ENCODE results near the gene CILP.

Gene CILP

GRCh38 chr15:65223996-65224395, 12.7 kb upstream of the CILP start:
- no peak for DNase-seq

GRCh38 chr15:65222891-65223290, 11.6 kb upstream of the CILP start:
- DNase-seq, result no peak

- no peak for DNase-seq
Observed at GRCh38 chr15:65221697-65222096, 10.4 kb upstream of the CILP start.

- no peak for DNase-seq
Observed at GRCh38 chr15:65219137-65219536, 7.9 kb upstream of the CILP start.

GRCh38 chr15:65217526-65218482, 6.5 kb upstream of the CILP start:
- no peak for DNase-seq

GRCh38 chr15:65215496-65215895, 4.2 kb upstream of the CILP start:
- DNase-seq, result no peak

- DNase-seq, result no peak
Observed at GRCh38 chr15:65214010-65214409, 2.7 kb upstream of the CILP start.

GRCh38 chr15:65213241-65213640, 2.0 kb upstream of the CILP start:
- DNase-seq, result no peak

GRCh38 chr15:65212097-65212496, 824 bp upstream of the CILP start:
- DNase-seq, result peak; percentile 21

GRCh38 chr15:65211482-65211982, 259 bp upstream of the CILP start:
- no peak for DNase-seq

GRCh38 chr15:65209701-65210643, 1.3 kb downstream of the CILP start:
- DNase-seq, result no peak

GRCh38 chr15:65208647-65209046, 2.6 kb downstream of the CILP start:
- DNase-seq, result no peak

GRCh38 chr15:65207280-65207840, 3.9 kb downstream of the CILP start:
- no peak for DNase-seq

GRCh38 chr15:65206750-65207149, 4.5 kb downstream of the CILP start:
- no peak for DNase-seq

- DNase-seq, result no peak
Observed at GRCh38 chr15:65204931-65205660, 6.2 kb downstream of the CILP start.

- DNase-seq, result no peak
Observed at GRCh38 chr15:65204236-65204930, 6.9 kb downstream of the CILP start.

- DNase-seq, result no peak
Observed at GRCh38 chr15:65201918-65202317, 9.4 kb downstream of the CILP start.

GRCh38 chr15:65198571-65198970, 12.7 kb downstream of the CILP start:
- no peak for DNase-seq

GRCh38 chr15:65197337-65197645, 14.0 kb downstream of the CILP start:
- no peak for DNase-seq

- no peak for DNase-seq
Observed at GRCh38 chr15:65196637-65197336, 14.5 kb downstream of the CILP start.

GRCh38 chr15:65195548-65195923, 15.7 kb downstream of the CILP start:
- no peak for DNase-seq

All from stimulated activated CD4-positive, alpha-beta T cell treated with anti-CD3 and anti-CD28 coated beads, Interleukin-12 subunit alpha, Interleukin-12 subunit beta, amount 100 ng/mL, for 4 hours (primary cell).